K562 (cell line): ENCODE results near the gene NECTIN4. TPM values are rescaled to one million over a fixed set of nuclear protein-coding genes. Genes with fewer than 3 reads are reported as not detected.

Source experiments
- ATF1 ChIP-seq, 2 experiments: fragments of 450-650 bp in 1 of 2; IDR thresholded peaks; 2 replicates each; pipeline ENCODE4 v1.6.1; 2016; ENCODE audit warnings: missing compliant biosample characterization in 1 of 2, missing genetic modification characterization in 1 of 2
- ATF6 ChIP-seq: sonication (generic); formaldehyde crosslinking; IDR thresholded peaks from 2 replicates; pipeline ENCODE4 v1.4.0; 2020; ENCODE audit warnings: mild to moderate bottlenecking, missing genetic modification reagents
- CTCFL ChIP-seq: IDR thresholded peaks from 2 replicates; pipeline ENCODE4 v1.6.1; 2011; ENCODE audit warnings: borderline replicate concordance, low read depth, mild to moderate bottlenecking, moderate library complexity, low read length; ENCODE audit not compliant: insufficient read depth, poor library complexity, severe bottlenecking
- E2F6 ChIP-seq, 2 experiments: IDR thresholded peaks; 2 replicates each; pipeline ENCODE4 v1.6.1; 2011; ENCODE audit warnings: borderline replicate concordance in 1 of 2, control low read depth in 1 of 2, low read depth in 1 of 2, low read length in 1 of 2, mild to moderate bottlenecking in 1 of 2, mixed read lengths in 1 of 2, moderate library complexity in 1 of 2; ENCODE audit not compliant: insufficient read depth in 1 of 2, insufficient read length in 1 of 2, poor library complexity in 1 of 2, severe bottlenecking in 1 of 2; ENCODE audit errors: extremely low read depth in 1 of 2
- E2F8 ChIP-seq: fragments of 450-650 bp; IDR thresholded peaks from 2 replicates; pipeline ENCODE4 v1.7.1; 2018; ENCODE audit warnings: mild to moderate bottlenecking, low read depth; ENCODE audit not compliant: partially characterized antibody
- IRF1 ChIP-seq: sonication (generic); formaldehyde crosslinking; IDR thresholded peaks from 2 replicates; pipeline ENCODE4 v1.8.0; 2022; ENCODE audit warnings: missing genetic modification reagents, mild to moderate bottlenecking, borderline replicate concordance
- KDM5B ChIP-seq: fragments of 200-600 bp; sonication (generic); IDR thresholded peaks from 2 replicates; pipeline ENCODE4 v1.6.1; 2012; ENCODE audit warnings: low read depth, mild to moderate bottlenecking, moderate library complexity, low read length, control low read depth, inconsistent platforms; ENCODE audit not compliant: insufficient replicate concordance
- L3MBTL2 ChIP-seq: fragments of 450-650 bp; IDR thresholded peaks from 2 replicates; pipeline ENCODE4 v1.6.1; 2016; ENCODE audit warnings: mild to moderate bottlenecking, moderate library complexity
- PHF20 ChIP-seq: fragments of 450-650 bp; IDR thresholded peaks from 2 replicates; pipeline ENCODE4 v1.6.1; 2018; ENCODE audit not compliant: partially characterized antibody
- RBBP5 ChIP-seq: fragments of 200-600 bp; sonication (generic); IDR thresholded peaks from 2 replicates; pipeline ENCODE4 v1.6.1; 2012; ENCODE audit warnings: borderline replicate concordance, mild to moderate bottlenecking, low read length, control low read depth, inconsistent platforms; ENCODE audit not compliant: insufficient read depth, poor library complexity, severe bottlenecking
- ZNF124 ChIP-seq: sonication (generic); formaldehyde crosslinking; IDR thresholded peaks from 2 replicates; pipeline ENCODE4 v1.8.1; 2022; ENCODE audit warnings: missing genetic modification reagents
- ZNF133 ChIP-seq: fragments of 250-450 bp; sonication (Bioruptor Pico); IDR thresholded peaks from 2 replicates; pipeline ENCODE4 v1.4.0; 2020; ENCODE audit warnings: mild to moderate bottlenecking
- ZNF583 ChIP-seq: fragments of 250-450 bp; sonication (Bioruptor Pico); IDR thresholded peaks from 2 replicates; pipeline ENCODE4 v1.4.0; 2020
- ZNF764 ChIP-seq: fragments of 250-450 bp; sonication (Bioruptor Pico); IDR thresholded peaks from 2 replicates; pipeline ENCODE4 v1.4.0; 2020; ENCODE audit warnings: low read depth, mild to moderate bottlenecking, moderate library complexity
- ZNF785 ChIP-seq: fragments of 250-450 bp; sonication (Bioruptor Pico); IDR thresholded peaks from 2 replicates; pipeline ENCODE4 v1.4.0; 2020; ENCODE audit warnings: mild to moderate bottlenecking
- polyA plus RNA-seq, 8 experiments: library from polyadenylated mRNA; depleted of rRNA in 4 of 8; stranded (reverse) in 5 of 8; unstranded in 3 of 8; fragments of >200 nt; fragmentation: Nextera tagmentation in 2 of 8; fragmentation: Illumina TruSeq in 1 of 8; extraction: Ambion mirVana in 2 of 8; extraction: Trizol in 1 of 8; gene quantifications; 2 replicates each; pipeline versions ENCODE4 v1.2.1 to v1.2.3, GENCODE V29; 2011 to 2014; ENCODE audit warnings: inconsistent platforms in 1 of 8, missing spikeins in 1 of 8
- total RNA-seq, 7 experiments: library from RNA; depleted of rRNA in 6 of 7; stranded (reverse); fragments of >200 nt in 6 of 7; fragmentation: Illumina TruSeq in 2 of 7; extraction: Trizol in 2 of 7; gene quantifications; 2 replicates each; pipeline versions ENCODE4 v1.2.1 to v1.2.3, GENCODE V29; 2011 to 2021; ENCODE audit warnings: low replicate concordance in 1 of 7

Gene NECTIN4
- total and polyA plus RNA-seq, 9 of the 15 experiments (the other 6 are each of a cell fraction or from before 2014, with no cell fraction given), result 0.01 to 0.09 TPM; not detected in 7

- TF ChIP-seq PHF20 (peak; percentile 83), CTCFL (peak; percentile 20), ZNF133 (CRISPR knock-in tag) (no peak), IRF1 (CRISPR knock-in tag) (peak; percentile 30; the same call in 1 of the 2 replicates), E2F6 (IDR thresholded peaks at IDR 0.05; ENCODE audit: borderline replicate concordance in 1 of 2, extremely low read depth in 1 of 2, insufficient read depth in 1 of 2, insufficient read length in 1 of 2, low read depth in 1 of 2, low read length in 1 of 2, poor library complexity in 1 of 2, severe bottlenecking in 1 of 2) (peak in 1 of 2 experiments; percentile 16), ZNF124 (CRISPR knock-in tag) (no peak), ZNF583 (CRISPR knock-in tag) (no peak), RBBP5 (no peak), ATF1 (CRISPR knock-in tag; IDR thresholded peaks at IDR 0.05) (no peak), ATF1 (tag; IDR thresholded peaks at IDR 0.05) (peak; percentile 77), KDM5B (peak; percentile 78), ATF6 (CRISPR knock-in tag) (0 out of 2 replicates have a peak, but pooled peaks have one; percentile 54), E2F8 (peak; percentile 86), L3MBTL2 (peak; percentile 77), ZNF764 (CRISPR knock-in tag) (no peak), ZNF785 (no peak)
Observed at GRCh38 chr1:161045736-161046604, 43.4 kb downstream of the NECTIN4 start, which contains the start of gene USF1 (continued).
